Astrocyte of the hippocampus (primary cell): ENCODE data around the gene FAM120C.

Experiments used
- DNase-seq: peaks from one replicate; pipeline ENCODE4 v3.0.0; 2011; ENCODE audit warnings: low read depth, low spot score

Gene FAM120C

GRCh38 chrX:54182864-54183613, at the start of gene FAM120C:
Gene FAM120C (minus strand): TSS chrX:54183254. CDS start chrX:54183198, 56 bp downstream.
- peak; percentile 82 for DNase-seq

GRCh38 chrX:54230435-54231148, 47.5 kb upstream of the FAM120C start:
- DNase-seq: peak; percentile 7

- DNase-seq: no peak
Observed at GRCh38 chrX:54223581-54223980, 40.5 kb upstream of the FAM120C start.

- DNase-seq: no peak
Observed at GRCh38 chrX:54213603-54214002, 30.5 kb upstream of the FAM120C start.

GRCh38 chrX:54208531-54208930, 25.5 kb upstream of the FAM120C start:
- no peak for DNase-seq

- no peak for DNase-seq
Observed at GRCh38 chrX:54198262-54198661, 15.2 kb upstream of the FAM120C start.

- no peak for DNase-seq
Observed at GRCh38 chrX:54194982-54195588, 12.0 kb upstream of the FAM120C start.

GRCh38 chrX:54193085-54193821, 10.2 kb upstream of the FAM120C start:
- DNase-seq: no peak

- no peak for DNase-seq
Observed at GRCh38 chrX:54184474-54184873, 1.4 kb upstream of the FAM120C start.

- DNase-seq: peak; percentile 47
Observed at GRCh38 chrX:54182194-54182863, 725 bp downstream of the FAM120C start.

GRCh38 chrX:54181202-54181953, 1.7 kb downstream of the FAM120C start:
- peak; percentile 67 for DNase-seq

GRCh38 chrX:54180403-54180802, 2.7 kb downstream of the FAM120C start:
- peak; percentile 32 for DNase-seq

- peak; percentile 42 for DNase-seq
Observed at GRCh38 chrX:54178100-54178940, 4.7 kb downstream of the FAM120C start.

- DNase-seq: no peak
Observed at GRCh38 chrX:54177306-54177705, 5.7 kb downstream of the FAM120C start.

GRCh38 chrX:54173791-54174190, 9.3 kb downstream of the FAM120C start:
- DNase-seq: no peak

- no peak for DNase-seq
Observed at GRCh38 chrX:54172455-54172854, 10.6 kb downstream of the FAM120C start.

GRCh38 chrX:54171527-54172250, 11.4 kb downstream of the FAM120C start:
- no peak for DNase-seq

GRCh38 chrX:54171091-54171490, 12.0 kb downstream of the FAM120C start:
- no peak for DNase-seq

GRCh38 chrX:54166915-54167314, 16.1 kb downstream of the FAM120C start:
- no peak for DNase-seq
